ENCODE results near the gene SPAG4.

SPAG4 gene, protein sequence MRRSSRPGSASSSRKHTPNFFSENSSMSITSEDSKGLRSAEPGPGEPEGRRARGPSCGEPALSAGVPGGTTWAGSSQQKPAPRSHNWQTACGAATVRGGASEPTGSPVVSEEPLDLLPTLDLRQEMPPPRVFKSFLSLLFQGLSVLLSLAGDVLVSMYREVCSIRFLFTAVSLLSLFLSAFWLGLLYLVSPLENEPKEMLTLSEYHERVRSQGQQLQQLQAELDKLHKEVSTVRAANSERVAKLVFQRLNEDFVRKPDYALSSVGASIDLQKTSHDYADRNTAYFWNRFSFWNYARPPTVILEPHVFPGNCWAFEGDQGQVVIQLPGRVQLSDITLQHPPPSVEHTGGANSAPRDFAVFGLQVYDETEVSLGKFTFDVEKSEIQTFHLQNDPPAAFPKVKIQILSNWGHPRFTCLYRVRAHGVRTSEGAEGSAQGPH

GRCh38 chr20:35615667-35616464 is at the start of gene SPAG4:
TSS of gene SPAG4 (plus strand) at chr20:35615829. CDS start at chr20:35616004, 175 bp downstream.
- no peak for TF ChIP-seq EGR1 (IDR thresholded peaks at IDR 0.05)
- no peak for TF ChIP-seq CEBPB (IDR thresholded peaks at IDR 0.05)
- no peak; the same call in 1 of the 2 replicates for TF ChIP-seq EP300 (IDR thresholded peaks at IDR 0.05; ENCODE audit: borderline replicate concordance)
- TF ChIP-seq CREB1 (IDR thresholded peaks at IDR 0.05; ENCODE audit: low read depth), result peak; percentile 93
- TF ChIP-seq TEAD4 (IDR thresholded peaks at IDR 0.05), result peak; percentile 10; the same call in 1 of the 2 replicates
- TF ChIP-seq YY1 (IDR thresholded peaks at IDR 0.05; ENCODE audit: low read depth), result 0 out of 2 replicates have a peak, but pooled peaks have one; percentile 47
- TF ChIP-seq, protein P1, sequence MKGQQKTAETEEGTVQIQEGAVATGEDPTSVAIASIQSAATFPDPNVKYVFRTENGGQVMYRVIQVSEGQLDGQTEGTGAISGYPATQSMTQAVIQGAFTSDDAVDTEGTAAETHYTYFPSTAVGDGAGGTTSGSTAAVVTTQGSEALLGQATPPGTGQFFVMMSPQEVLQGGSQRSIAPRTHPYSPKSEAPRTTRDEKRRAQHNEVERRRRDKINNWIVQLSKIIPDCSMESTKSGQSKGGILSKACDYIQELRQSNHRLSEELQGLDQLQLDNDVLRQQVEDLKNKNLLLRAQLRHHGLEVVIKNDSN (IDR thresholded peaks at IDR 0.05), result peak; percentile 63
- no peak for TF ChIP-seq NFIC (IDR thresholded peaks at IDR 0.05)
- TF ChIP-seq TAF1 (IDR thresholded peaks at IDR 0.05; ENCODE audit: low read depth), result peak; percentile 48; the same call in 1 of the 2 replicates
- no peak for TF ChIP-seq FOXM1 (IDR thresholded peaks at IDR 0.05; ENCODE audit: borderline replicate concordance, low read depth)
- TF ChIP-seq, protein P2, sequence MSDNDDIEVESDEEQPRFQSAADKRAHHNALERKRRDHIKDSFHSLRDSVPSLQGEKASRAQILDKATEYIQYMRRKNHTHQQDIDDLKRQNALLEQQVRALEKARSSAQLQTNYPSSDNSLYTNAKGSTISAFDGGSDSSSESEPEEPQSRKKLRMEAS (IDR thresholded peaks at IDR 0.05), result peak; percentile 97
- peak; percentile 43; the same call in 1 of the 2 replicates for TF ChIP-seq TCF12 (IDR thresholded peaks at IDR 0.05; ENCODE audit: low read depth)
- TF ChIP-seq RAD21 (IDR thresholded peaks at IDR 0.05; ENCODE audit: low read depth), result no peak
- no peak for TF ChIP-seq ZBTB7A (IDR thresholded peaks at IDR 0.05; ENCODE audit: low read depth)

GRCh38 chr20:35568645-35569044 is 47.0 kb upstream of the SPAG4 start:
- TF ChIP-seq FOXM1 (IDR thresholded peaks at IDR 0.05; ENCODE audit: borderline replicate concordance, low read depth) (no peak), EP300 (IDR thresholded peaks at IDR 0.05; ENCODE audit: borderline replicate concordance) (no peak), TCF12 (IDR thresholded peaks at IDR 0.05; ENCODE audit: low read depth) (no peak), RAD21 (IDR thresholded peaks at IDR 0.05; ENCODE audit: low read depth) (peak; percentile 51), CREB1 (IDR thresholded peaks at IDR 0.05; ENCODE audit: low read depth) (no peak), ZBTB7A (IDR thresholded peaks at IDR 0.05; ENCODE audit: low read depth) (no peak), EGR1 (IDR thresholded peaks at IDR 0.05) (no peak)

- TF ChIP-seq RAD21 (IDR thresholded peaks at IDR 0.05; ENCODE audit: low read depth) (no peak), NFIC (IDR thresholded peaks at IDR 0.05) (no peak), TEAD4 (IDR thresholded peaks at IDR 0.05) (no peak)
- TF ChIP-seq, protein P2 (IDR thresholded peaks at IDR 0.05), result no peak
Measured at GRCh38 chr20:35571555-35571954, 44.1 kb upstream of the SPAG4 start.

DNA sequence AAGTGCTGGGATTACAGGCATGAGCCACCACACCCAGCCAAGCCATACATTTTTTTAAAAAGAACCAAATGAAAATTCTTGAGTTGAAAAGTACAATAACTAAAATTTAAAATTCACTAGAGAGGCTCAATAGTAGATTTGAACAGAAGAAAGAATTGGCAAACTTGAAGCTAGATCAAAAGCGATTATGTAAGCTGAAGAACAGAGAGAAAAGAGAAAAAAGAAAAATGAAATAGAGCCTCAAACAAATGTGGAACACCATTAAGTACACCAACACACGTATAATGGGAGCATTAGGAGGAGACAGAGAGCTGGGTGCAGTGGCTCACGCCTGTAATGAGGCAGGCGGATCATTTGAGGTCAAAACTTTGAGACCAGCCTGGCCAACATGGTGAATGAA is 42.8 kb upstream of the SPAG4 start:
- TF ChIP-seq TEAD4 (IDR thresholded peaks at IDR 0.05) (no peak), NFIC (IDR thresholded peaks at IDR 0.05) (no peak), REST (IDR thresholded peaks at IDR 0.05; ENCODE audit: low read depth) (no peak), YY1 (IDR thresholded peaks at IDR 0.05; ENCODE audit: low read depth) (no peak), TCF12 (IDR thresholded peaks at IDR 0.05; ENCODE audit: low read depth) (no peak), FOXM1 (IDR thresholded peaks at IDR 0.05; ENCODE audit: borderline replicate concordance, low read depth) (no peak), ZBTB7A (IDR thresholded peaks at IDR 0.05; ENCODE audit: low read depth) (no peak)
- TF ChIP-seq, protein P1 (IDR thresholded peaks at IDR 0.05), result no peak

DNA sequence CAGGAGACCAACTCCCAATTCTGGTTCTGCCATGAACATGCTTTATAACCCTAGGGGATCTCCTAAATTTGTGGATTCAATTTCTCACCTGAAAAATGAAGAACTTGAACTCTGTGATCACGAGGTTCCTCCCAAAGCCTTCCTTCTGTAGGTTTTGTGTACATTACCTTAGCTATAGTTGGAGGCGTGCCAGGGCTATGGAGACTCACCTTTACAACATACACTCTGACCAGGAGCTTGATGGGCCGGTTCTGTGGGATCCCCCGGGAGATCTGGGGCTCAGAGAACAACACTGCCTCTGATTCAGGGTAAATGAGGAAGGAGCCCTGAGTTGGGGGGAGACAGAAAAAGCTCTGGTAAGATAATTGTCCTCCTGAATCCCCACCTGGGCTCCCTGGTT is 39.7 kb upstream of the SPAG4 start:
- TF ChIP-seq YY1 (IDR thresholded peaks at IDR 0.05; ENCODE audit: low read depth) (no peak), NFIC (IDR thresholded peaks at IDR 0.05) (peak; percentile 45; the same call in 1 of the 2 replicates)

- TF ChIP-seq REST (IDR thresholded peaks at IDR 0.05; ENCODE audit: low read depth), result no peak
- TF ChIP-seq NFIC (IDR thresholded peaks at IDR 0.05), result no peak
Measured at GRCh38 chr20:35576816-35577215, 38.8 kb upstream of the SPAG4 start.

All from Ishikawa (cell line).